NCI-H2196 (cell line): Measurements from ENCODE around the gene ACVR2B.

Experiments
- DNase-seq: peaks from one replicate; lab custom pipeline; 2025; ENCODE audit not compliant: unreplicated experiment; lab: John Stamatoyannopoulos, UW

Gene ACVR2B

GRCh38 chr3:38457111-38458003 is 3.7 kb downstream of the ACVR2B start:
- no peak for DNase-seq

DNA sequence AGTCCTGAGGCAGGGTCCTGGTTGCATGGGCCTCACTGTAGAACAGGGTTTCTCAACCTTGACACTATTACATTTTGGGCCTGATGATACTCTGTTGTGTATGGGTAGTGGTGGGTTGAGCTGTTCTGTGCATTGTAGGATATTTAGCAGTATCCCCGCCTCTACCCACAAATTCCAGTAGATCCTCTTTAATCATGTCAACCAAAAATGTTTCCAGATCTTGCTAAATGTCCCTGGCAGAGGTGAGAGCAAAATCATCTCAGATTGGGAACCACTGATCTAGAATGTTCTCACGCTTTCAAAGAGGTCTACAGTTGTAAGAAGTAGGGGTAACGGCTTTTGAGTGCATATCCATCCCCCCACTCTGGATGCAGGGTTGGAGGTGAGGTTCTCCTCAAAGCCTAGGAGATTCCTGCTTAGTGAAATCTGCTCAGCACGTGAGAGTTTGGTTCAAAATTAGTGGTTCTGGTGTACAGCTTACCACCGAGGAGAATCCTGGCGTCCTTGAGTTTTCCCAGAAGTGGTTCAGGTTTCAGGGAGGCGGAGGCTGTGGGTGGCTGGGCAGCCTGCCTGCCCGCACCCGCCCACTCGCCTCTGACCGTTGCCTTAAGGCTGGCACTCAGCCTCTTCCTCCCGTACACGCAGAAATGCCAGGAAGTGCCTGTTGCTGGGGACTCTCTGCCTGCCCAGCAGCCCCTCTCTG is 5.3 kb downstream of the ACVR2B start:
- DNase-seq: peak; percentile 56

GRCh38 chr3:38459499-38460048 is 5.9 kb downstream of the ACVR2B start:
- DNase-seq: no peak

GRCh38 chr3:38460377-38461270 is 6.9 kb downstream of the ACVR2B start:
- no peak for DNase-seq

GRCh38 chr3:38465588-38466154 is 12.0 kb downstream of the ACVR2B start:
- DNase-seq: no peak

DNA sequence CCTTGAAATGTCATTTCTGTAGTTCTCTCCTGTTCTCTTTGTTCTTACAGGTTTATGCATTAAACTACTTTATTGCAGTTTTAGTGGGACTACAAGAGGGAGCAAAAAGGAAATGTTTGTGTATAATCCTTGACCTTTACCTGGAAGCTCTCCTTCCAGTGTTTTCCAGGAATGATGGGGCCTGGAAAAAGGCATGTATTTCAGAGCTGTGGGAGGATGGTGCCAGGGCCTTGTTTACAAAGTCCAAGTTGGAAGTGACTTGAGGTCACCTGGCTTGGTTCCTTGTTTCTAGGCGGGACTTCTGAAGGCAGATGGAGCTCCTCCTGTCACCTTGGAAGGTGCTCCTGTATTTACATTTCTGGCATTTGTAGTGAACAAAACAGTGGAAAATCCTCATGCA is 15.1 kb downstream of the ACVR2B start:
- no peak for DNase-seq

GRCh38 chr3:38469852-38470251 is 16.2 kb downstream of the ACVR2B start:
- no peak for DNase-seq

- DNase-seq: no peak
These were observed 17.7 kb downstream of the ACVR2B start for GRCh38 chr3:38471260-38471857.

DNA sequence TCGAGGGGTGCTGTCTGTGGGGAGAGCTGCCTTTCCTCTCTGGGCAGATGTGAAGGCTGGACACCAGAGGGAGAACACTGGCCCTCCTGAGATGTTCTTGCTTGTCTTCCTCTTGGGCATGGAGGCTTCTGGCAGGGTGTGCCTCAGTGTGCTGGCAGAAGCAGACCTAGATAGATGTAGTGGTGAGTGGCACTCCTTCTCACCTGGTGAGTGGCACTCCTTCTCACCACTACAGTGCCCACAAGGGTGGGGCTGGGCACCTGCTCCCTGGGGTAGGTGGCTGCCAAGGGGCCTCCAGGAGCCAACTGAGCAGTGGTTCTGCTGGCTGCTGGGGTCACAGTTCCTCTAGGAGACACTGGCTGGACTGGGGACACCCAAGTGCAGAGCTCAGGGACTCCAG is 18.7 kb downstream of the ACVR2B start:
- no peak for DNase-seq

DNA sequence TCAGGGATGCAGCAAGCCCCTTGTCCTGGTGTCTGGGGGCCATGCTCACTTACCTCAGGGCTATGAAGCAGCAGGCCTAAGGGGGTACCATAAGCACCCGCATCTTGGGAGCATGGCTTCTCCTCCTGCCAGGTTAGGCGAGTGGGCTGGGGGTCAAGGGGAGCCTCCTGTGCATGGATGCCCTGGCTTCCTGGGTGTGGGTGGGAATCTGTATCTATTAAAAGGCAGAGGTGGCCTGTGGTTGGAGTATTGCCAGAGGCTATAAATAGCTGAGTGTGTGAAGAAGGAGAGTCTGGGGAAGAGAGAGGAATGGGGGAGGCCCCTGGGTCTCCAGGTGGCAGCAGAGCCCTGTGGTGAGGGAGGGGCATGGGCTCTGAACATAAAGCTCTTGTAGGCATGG is 19.5 kb downstream of the ACVR2B start:
- no peak for DNase-seq

DNA sequence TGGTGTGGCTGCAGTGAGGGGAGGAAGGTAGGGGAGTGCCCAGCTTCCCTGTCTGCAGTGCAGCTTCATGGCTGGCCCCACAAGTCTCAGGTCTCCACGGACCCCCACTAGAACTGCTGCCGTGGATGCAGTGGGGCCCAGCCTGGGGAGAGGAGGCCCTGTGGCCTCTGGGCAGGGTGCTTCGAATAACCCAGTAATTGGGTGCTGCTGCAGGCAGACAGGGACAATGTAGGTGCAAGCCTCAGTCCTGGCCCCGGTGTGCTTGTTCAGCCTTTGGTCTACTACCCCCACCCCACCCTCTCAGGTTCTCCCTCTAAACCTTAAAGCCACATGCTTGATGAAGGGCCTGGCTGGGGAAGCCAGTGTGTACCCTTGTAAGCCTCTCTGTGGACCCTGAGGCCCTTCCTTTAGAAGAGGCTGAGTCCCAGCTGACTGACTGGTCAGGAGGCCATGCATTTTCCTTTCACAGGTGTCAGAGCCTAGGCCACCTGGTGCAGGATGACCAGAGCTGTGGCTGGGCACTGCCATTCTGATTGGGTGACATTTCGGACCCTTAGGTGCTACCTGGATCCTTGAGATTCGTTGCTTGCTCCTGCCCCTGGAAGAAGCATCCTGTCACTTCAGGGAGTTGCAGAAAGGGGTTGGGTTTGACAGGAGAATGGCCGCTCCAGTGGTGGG is 21.4 kb downstream of the ACVR2B start:
- DNase-seq: no peak

DNA sequence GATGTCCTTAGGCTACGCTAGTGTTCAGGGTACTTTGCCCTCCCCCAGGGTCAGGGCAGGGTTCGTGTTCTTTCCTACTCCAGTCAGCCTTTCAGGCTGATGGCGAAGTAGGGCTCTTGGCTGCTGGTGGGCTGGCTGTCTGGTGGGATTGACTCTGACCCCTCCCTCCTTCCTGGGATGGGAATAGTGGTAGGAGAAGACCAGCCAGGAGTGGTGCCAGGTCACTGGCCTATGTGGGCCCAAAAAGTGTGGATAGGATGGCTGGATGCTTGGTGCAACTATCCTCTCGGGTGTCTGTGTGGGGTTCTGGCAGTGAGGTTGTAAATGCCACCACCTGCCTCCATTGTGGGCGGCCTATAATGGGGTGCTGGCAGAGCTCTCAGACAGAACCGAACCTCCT is 22.0 kb downstream of the ACVR2B start:
- no peak for DNase-seq

- no peak for DNase-seq
These were observed 22.6 kb downstream of the ACVR2B start for GRCh38 chr3:38476157-38476756.

- no peak for DNase-seq
These were observed 23.5 kb downstream of the ACVR2B start for GRCh38 chr3:38477057-38477820.

DNA sequence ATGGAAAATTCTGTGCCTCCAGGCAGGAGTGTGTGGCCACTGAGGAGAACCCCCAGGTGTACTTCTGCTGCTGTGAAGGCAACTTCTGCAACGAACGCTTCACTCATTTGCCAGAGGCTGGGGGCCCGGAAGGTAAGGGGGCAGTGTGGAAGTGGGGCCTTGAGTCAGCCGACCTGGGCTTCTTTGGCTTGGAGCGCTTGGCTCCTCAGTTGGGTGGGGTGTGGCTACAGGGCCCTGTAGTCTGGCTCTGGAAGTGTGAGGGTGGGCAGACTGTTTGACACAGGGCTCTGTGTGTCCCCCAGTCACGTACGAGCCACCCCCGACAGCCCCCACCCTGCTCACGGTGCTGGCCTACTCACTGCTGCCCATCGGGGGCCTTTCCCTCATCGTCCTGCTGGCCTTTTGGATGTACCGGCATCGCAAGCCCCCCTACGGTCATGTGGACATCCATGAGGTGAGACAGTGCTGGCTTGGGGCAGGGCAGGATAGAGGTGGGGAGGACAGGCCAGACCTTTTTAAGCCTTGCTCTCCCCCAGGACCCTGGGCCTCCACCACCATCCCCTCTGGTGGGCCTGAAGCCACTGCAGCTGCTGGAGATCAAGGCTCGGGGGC is 24.3 kb downstream of the ACVR2B start:
- DNase-seq: no peak

GRCh38 chr3:38478901-38479300 is 25.2 kb downstream of the ACVR2B start:
- DNase-seq: no peak

GRCh38 chr3:38479431-38480092 is 25.9 kb downstream of the ACVR2B start:
- peak; percentile 45 for DNase-seq

GRCh38 chr3:38480093-38480445 is 26.4 kb downstream of the ACVR2B start:
- no peak for DNase-seq
